ENCODE results near the gene CFAP53.

GRCh38 chr18:50209311-50209710 lies 57.0 kb downstream of the CFAP53 start:
- no peak for TF ChIP-seq CTCF (IDR thresholded peaks at IDR 0.05)
- no peak for TF ChIP-seq POLR2AphosphoS5 (IDR thresholded peaks at IDR 0.05)
- TF ChIP-seq POLR2A (IDR thresholded peaks at IDR 0.05; ENCODE audit: low read depth): no peak
- TF ChIP-seq EP300 (IDR thresholded peaks at IDR 0.05): no peak
